ENCODE results near the gene KAT5.
A peak's percentile ranks its signal among the peaks of the same experiment; 100 is the strongest.
"Not testable (repeated sequence)": the region's sequence is repeated elsewhere in the genome, so short reads cannot be mapped to it uniquely, and the experiment has no call there.

KAT5 gene

DNA sequence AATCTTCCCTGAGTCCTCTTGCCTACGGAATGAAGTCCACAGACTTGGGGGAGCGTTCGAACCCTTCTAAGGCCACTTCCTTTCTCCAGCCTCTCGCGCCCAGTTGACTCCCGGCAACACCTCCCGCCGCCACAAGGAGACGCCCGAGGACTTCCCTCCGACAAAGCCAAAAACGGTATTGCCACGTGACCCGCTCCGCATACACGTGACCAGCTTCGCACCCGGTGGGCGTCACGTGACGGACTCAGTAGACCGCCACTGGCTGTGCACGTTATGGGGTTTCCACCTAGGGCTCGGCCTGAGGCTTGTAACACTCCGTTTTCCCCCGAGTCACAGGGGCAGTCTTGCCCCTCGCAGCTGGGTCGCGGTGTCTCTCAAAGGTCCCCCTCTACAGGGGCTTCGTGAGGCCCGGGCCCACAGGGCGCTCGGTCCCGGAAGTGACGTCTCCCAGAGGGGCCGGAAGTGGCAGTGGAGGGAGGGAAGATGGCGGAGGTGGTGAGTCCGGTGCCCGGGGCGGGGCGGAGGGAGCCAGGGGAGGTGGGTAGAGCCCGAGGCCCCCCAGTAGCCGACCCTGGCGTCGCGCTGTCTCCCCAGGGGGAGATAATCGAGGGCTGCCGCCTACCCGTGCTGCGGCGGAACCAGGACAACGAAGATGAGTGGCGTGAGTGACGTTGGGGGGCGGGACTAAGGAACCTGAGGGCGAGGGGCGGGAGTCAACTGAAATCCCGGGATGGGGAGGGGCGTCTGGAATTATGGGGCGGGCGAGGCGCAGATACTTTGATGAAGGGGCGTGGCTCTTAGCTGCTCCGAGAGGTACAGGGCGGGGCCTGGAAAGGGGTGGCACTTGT lies at the start of gene KAT5:
TSS of gene KAT5 (plus strand) at position 468 of the 848 bp plus-strand sequence. CDS start at position 484, 16 bp downstream.
- peak; percentile 96 to 97 for DNase-seq (ENCODE audit: low read depth in 2 of 2)

DNA sequence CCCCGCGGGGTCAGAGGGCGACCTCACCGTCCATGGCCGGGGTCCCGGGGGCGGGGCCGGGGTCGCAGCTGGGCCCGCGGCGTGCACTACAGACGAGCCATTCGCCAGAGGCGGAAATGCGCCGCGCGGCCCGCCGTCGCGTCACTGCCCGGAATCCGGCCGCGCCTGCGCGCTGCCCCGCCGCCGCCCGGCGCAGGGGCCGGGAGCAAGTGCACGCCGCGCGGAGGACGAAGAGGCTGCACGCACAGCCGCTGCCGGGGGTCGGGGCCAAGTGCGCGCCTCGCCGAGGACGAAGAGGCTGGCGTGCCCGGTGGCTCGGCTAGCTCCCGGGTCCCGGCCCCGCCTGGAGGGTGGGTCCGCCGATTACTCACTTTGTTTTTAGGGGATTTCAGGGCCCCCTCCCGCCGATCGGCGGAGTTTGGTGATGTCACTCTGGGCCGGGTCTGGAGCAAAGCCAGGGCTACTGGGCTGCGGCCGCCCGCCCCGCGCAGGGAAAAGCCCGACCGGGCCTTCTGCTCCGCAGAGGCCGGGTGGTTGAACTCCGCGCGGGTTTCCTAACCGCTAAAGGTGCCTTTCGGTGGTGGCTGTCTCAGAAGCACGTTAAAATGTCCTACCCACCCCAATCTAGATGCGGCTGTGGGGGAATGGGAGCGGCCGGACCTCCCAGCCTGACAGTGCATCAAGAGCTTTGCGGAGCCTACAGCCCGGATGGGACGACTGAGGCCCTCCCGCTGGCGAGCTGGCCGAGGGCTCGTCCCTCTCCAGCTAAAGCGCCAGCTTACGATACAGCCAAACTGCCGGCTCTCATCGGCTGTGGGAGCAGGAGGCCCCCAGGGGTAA lies 49.0 kb upstream of the KAT5 start, which contains the start of gene RELA:
TSS of gene RELA (minus strand) at position 118 of the 840 bp plus-strand sequence. CDS start at position 34, 84 bp downstream.
- DNase-seq (ENCODE audit: low read depth in 2 of 2) = peak; percentile 94 to 95

DNA sequence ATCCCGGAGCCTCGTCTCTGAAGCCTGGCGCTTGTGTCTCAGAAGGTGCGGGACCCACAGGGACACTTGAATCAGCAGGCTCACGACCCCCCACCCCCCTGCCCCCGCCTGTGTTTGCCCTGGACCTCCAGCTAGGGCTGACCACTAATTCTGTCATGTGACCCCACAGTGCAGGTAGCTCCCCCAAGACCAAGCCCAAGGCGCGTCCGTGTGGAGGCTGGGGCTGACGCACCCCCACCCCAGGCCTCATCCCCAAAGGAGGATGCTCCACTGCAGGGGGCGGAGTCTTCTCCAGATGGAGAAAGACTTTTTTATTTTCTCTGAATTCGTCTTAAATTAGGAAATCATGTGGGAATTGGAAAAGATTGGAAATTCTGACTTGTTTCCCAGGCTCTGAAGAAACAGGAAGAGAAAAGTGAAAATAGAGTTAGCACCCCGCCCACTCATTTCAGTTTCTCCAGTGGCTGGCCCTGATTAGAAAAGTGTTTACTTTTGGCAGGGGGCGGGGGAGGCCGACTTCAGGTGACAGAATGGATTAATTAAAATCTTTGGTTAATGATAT lies 48.3 kb upstream of the KAT5 start:
- peak; percentile 56 to 64 for DNase-seq (ENCODE audit: low read depth in 2 of 2)

DNA sequence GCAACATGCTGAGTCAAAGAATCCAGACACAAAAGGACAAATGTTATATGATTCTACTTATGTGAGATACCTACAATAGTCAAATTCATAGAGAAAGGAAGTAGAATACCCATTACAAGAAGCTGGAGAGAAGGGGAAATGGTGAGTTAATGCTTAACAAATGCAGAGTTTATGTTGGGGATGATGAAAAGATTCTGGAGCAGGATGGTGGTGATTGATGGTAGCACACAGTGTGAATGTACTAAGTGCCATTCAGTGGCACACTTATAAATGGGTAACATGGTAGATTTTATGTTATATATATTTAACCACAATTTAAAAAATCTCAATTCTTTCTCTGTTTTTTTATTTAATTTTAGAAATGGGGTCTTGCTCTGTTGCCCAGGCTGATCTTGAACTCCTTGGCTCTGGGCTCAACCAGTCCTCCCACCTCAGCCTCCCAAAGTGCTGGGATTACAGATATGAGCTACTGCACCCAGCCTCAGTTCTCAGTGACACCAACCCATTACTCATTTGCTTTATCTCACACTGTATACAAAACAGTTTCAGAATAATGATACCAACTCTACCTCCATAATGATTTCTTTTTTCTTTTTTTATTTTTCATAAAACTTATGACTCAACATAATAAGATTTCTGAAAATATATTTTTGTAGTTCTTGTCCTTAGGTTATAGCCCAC lies 39.7 kb upstream of the KAT5 start:
- DNase-seq (ENCODE audit: low read depth in 2 of 2) = no peak

DNA sequence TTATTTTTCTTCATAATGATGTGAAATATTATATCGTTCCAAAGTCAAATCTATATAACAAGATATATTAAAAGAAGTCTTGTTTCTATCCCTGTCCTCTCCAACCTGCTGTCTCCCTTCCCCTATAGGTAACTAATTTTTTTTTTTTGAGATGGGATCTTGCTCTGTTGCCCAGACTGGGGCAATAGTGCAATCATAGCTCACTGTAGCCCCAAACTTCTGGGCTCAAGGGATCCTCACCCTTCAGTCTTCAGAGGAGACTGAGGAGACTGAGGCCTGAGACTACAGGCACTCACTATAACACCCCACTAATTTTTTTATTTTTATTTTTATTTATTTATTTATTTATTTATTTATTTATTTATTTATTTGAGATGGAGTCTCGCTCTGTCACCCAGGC lies 39.1 kb upstream of the KAT5 start:
- DNase-seq (ENCODE audit: low read depth in 2 of 2) = no peak

DNA sequence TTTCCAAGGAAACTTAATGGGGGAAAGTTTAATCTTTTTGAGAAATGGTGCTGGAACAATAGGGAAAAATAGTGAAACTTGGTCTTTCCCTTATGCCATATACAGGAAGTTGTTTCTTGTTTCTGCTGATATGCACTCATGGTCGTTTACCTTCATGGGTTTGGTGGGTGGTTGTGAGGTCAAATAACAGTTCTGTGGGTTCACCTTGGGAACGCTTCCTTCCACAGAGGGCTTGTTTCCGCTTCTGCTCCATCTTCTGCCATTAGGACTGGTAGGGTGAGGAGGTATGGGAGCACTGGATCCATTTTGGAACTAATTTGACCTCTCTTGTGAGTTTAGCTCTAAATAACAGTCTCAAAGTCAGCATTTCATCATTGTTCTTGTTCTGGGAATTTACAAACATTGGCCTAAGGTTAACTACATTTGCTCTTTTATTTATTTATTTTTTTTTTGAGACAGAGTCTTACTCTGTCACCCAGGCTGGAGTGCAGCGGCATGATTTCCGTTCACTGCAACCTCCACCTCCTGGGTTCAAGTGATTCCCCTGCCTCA lies 31.8 kb upstream of the KAT5 start:
- DNase-seq (ENCODE audit: low read depth in 2 of 2) = no peak

DNA sequence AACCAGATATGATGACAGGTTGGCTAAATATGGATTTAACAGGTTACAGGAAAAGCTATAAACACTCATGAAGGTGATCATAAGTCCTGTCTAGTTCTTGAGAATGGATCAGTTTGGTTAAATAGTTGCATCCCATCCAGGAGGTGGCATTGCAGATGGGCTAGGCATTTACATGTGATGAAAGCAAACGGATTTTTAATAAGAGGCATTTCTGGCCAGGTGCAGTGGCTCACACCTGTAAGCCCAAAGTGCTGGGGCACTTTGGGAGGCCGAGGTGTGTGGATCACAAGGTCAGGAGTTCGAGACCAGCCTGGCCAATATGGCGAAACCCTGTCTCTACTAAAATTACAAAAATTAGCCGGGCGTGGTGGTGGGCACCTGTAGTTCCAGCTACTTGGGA lies 28.6 kb upstream of the KAT5 start:
- not testable (repeated sequence) for DNase-seq (ENCODE audit: low read depth in 2 of 2)

DNA sequence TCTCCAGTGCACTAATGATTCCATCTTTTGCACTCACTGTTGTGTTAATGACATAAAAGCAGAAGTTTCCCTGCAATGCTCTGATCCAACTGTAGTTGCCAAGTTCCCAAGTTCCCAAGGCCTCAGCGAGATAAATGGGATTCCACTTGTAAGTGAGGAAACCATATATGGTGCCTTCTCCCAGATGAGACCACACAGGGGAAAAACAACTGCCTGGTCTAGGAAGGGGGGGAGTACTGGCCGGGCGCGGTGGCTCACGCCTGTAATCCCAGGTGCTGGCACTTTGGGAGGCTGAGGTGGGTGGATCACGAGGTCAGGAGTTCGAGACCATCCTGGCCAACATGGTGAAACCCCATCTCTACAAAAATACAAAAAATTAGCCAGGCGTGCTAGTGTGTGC lies 26.1 kb upstream of the KAT5 start:
- DNase-seq (ENCODE audit: low read depth in 2 of 2) = no peak

DNA sequence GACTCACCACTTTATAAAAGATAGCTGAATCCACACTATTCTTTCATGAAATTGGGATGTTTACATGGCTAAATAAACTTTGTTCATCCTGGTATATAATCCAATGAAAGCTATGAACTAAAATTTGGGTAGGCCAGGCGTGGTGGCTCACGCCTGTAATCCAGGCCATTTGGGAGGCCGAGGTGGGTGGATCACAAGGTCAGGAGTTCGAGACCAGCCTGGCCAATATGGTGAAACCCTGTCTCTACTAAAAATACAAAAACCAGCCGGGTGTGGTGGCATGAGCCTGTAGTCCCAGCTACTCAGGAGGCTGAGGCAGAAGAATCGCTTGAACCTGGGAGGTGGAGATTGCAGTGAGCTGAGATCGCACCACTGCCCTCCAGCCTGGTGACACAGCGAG lies 20.2 kb upstream of the KAT5 start:
- DNase-seq (ENCODE audit: low read depth in 2 of 2) = not testable (repeated sequence)

DNA sequence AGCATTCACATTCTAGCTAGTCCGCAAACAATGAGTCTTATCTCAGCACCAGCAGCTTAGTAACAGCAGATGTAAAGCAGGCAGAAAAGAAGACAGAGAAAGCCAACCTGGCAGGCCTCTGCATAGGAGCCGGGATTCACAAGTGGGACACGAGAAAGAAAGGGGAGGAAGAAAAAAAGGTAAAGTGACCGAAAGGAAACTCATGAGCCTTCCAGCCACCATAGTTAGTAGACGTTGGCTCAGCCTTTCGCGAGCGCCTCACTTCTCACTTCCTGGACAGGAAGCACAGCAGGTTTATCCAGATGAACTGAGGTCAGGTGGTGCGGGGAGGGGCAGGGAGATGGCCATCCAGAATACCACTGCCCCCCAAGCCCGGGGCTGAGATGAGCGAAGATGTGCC lies 19.7 kb upstream of the KAT5 start:
- DNase-seq (ENCODE audit: low read depth in 2 of 2) = no peak

DNA sequence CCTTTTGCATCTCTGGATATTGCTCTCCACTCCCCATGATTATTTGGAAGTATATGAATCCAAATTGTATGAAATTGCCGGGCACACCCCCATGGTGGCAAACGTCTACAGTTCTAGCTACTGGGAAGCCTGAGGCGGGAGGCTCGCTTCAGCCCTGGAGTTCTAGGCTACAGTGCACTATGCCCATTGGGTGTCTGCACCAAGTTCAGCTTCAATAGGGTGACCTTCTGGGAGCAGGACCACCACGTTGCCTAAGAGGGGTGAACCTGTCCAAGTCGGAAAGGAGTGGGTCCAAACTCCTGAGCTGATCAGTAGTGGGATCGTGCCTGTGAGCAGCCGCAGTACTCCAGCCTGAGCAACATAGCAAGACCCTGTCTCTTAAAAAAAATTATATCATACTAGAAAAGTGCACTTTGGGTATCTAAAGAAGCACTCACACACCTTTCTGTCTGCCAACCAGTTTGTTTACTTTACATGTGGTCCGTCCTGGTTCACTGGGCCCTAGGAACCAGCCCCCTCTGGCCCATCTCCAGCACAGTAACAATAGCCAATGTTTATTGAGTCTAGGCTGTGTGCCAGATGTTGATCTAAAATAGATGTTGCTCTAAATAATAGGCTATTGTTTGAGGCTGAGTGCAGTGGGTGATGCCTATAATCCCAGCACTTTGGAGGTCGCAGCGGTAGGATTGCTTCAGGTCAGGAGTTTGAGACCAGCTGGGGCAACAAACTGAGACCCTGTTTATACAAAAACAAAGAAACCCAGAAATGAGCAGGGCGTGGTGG lies 16.4 kb upstream of the KAT5 start:
- DNase-seq (ENCODE audit: low read depth in 2 of 2) = no peak

DNA sequence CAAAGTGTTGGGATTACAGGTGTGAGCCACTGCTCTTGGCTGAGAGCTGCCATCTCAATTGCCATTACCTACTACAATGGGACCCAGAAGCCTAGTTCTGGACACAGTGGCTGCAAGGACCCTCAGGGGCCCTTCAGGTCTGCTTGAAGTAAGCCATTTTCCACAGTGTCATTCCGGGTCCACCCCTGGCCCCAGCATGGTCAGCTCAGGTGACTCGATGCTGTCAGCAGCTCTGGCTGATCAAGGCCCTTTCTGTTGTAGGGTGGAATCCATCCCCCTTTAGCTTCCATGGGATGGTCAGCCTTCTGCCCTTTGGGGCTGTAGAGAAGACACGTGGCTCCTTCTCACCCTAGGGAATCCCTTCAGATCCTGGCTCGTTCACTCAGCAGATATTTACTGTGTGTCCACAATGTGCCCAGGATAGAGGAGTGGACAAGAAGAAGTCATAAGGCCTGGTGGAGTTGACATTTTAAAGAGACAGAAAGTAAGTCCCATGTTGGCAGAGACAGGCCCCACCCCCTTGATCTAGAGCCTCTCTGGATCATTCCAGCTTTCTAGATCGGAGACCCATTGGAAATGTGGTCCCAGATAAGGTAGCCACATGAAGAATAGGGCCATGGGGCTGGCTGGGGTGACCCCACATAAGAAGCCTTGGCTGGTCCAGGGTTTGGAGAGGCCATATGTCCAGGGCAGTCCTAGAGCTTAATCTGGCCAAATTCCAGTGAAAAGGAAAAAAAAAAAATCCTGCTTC lies 15.1 kb upstream of the KAT5 start:
- no peak for DNase-seq (ENCODE audit: low read depth in 2 of 2)

DNA sequence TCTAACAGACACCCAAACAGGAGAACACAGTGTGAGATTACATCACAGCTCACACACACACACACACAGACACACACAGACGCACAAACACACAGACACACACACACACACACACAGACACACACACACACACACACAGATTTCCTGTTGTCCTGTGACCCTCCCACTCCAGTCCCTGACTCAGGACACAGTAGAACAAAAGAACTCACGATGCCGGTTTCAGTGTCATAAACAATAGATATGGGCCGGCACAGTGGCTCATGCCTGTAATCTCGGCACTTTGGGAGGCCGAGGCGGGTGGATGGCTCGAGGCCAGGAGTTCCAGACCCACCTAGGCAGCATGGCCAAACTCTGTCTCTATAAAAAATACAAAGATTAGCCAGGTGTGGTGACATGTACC lies 13.8 kb upstream of the KAT5 start:
- DNase-seq (ENCODE audit: low read depth in 2 of 2) = no peak

DNA sequence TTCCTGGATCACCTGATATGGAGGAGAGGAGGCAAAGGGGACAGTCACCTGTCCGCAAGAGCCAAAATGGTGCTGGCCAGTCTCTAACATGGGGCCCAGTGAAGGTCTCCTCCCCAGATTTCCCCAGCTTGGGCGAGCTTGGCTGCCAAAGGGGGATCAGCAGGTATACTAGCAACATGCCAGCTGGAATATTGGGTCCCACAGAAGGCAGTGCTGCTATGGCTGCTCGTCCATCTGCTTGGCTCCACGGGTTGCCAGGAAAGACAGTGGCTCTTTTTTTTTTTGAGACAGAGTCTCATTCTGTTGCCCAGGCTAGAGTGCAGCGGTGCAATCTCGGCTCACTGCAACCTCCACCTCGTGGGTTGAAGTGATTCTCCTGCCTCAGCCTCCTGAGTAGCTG lies 12.7 kb upstream of the KAT5 start:
- DNase-seq (ENCODE audit: low read depth in 2 of 2) = no peak

DNA sequence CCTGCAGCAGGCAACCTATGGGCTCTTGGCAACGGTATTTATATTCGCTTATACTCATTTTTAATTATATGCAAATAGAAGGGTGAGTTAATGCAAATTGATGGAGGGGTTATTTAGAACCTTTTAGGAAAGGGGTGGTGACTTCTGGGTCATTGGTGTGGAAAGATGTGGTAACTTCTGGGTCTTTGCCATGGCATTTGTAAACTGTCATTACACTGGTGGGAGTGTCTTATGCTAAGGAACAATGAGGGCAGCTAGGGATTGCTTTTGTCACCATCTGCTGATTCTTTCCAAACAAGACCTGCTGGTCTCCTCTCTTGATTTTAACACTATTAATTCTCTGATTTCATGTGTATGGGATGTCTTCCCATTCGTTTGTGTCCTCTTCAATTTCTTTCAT lies 11.7 kb upstream of the KAT5 start:
- DNase-seq (ENCODE audit: low read depth in 2 of 2) = no peak

DNA sequence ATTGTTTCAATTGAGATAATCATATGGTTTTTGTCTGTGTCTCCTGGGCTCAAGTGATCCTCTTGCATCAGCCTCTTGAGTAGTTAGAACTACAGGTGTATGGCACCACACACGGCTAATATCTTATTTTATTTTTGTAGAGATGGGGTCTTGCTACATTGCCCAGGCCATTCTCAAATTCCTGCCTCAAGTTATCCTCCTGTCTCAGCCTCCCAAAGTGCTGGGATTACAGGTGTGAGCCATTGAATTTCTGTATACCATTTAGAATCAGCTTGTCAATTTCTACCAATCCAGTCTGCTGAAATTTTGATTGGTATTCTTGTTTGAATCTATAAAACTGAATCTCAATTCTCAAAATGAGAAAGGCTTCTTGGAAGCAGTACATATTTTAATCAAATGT lies 10.4 kb upstream of the KAT5 start:
- DNase-seq (ENCODE audit: low read depth in 2 of 2) = no peak

DNA sequence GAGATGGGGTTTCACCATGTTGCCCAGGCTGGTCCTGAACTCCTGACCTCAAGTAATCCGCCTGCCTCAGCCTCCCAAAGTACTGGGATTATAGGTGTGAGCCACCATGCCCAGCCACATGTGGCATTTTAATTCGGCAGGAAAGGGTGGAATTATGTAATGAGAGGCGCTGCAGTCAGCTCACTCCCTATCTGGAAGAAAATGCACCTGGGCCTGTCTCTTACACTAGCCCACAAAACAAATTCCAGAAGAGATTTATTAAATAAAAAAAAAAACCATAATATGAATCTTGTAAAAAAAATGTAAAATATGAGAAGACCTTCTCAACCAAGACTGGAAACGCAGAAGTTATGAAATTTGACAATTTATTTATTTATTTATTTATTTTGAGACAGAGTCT lies 8.2 kb upstream of the KAT5 start:
- DNase-seq (ENCODE audit: low read depth in 2 of 2) = no peak

DNA sequence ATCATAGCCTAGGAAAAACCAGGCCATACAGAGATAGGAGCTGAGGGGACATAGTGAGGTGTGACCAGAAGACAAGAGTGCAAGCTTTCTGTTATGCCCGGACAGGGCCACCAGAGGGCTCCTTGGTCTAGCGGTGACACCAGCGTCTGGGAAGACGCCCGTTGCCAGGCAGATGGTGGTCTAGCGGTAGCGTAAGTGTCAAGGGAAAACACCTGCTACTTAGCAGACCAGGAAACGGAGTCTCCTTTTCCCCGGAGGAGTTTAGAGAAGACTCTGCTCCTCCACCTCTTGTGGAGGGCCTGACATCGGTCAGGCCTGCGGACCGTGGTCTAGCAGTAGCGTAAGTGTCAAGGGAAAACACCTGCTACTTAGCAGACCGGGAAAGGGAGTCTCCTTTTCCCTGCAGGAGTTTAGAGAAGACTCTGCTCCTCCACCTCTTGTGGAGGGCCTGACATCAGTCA lies 5.7 kb upstream of the KAT5 start:
- not testable (repeated sequence) for DNase-seq (ENCODE audit: low read depth in 2 of 2)

DNA sequence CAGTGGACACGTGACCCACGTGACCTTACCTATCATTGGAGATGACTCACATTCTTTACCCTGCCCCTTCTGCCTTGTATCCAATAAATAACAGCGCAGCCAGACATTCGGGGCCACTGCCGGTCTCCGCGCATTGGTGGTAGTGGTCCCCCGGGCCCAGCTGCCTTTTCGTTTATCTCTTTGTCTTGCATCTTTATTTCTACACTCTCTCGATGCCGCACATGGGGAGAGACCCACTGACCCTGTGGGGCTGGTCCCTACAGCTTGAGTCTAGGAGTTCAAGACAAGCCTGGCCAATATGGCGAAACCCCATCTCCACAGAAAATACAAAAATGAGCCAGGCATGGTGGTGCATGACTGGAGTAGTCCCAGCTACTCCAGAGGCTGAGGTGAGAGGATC lies 5.0 kb upstream of the KAT5 start:
- DNase-seq (ENCODE audit: low read depth in 2 of 2) = not testable (repeated sequence)

DNA sequence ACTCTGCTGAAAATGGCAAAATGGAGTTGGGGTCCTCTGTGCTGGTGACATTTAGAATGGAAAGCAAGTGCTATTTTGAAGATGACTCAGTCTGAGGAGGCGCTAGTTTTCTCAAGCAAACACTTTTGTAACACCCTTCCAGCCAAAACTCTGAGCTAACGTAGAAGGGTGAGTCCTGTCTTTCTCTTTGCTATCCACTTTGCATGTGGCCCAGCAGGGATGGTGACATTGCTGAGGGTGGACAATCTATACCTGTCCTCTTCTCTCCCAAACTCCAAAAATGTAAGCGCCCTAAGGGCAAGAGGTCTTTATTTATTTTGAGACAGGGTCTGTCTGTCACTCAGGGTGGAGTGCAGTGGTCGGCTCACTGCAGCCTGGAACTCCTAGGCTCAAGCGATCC lies 3.6 kb upstream of the KAT5 start:
- DNase-seq (ENCODE audit: low read depth in 2 of 2) = no peak
